ENCODE results near the gene SPATA33.

Gene SPATA33

GRCh38 chr16:89685916-89686315 is 28.3 kb downstream of the SPATA33 start:
- no peak overlapping the region for H2BK15ac ChIP-seq (ENCODE audit: low read length)
- H2BK120ac ChIP-seq (ENCODE audit: low read depth, low read length), result no peak overlapping the region
- H3K9ac ChIP-seq (ENCODE audit: low read depth, low read length, poor library complexity), result no peak overlapping the region
- peaks cover 2% of the 10 kb centered on the region for H3K79me1 ChIP-seq (ENCODE audit: low read depth, low read length)
- H3K9me3 ChIP-seq (replicated peaks in 1 of 2; ENCODE audit: control insufficient read depth in 2 of 2, insufficient read depth in 1 of 2, low read depth in 1 of 2, low read length in 2 of 2), result peaks cover 8 to 9% of the 10 kb centered on the region in 2 donors
- H3K27ac ChIP-seq (replicated peaks; ENCODE audit: low read length), result no peak overlapping the region
- no peak overlapping the region for H2BK12ac ChIP-seq (ENCODE audit: low read length)
- H3K27me3 ChIP-seq (ENCODE audit: control insufficient read depth in 3 of 3, insufficient read depth in 3 of 3, low read depth in 1 of 3, low read length in 3 of 3), result no peaks in the 10 kb centered on the region
- WGBS, 2 donors (ENCODE audit: extremely low coverage in 2 of 2, insufficient read length in 2 of 2, insufficient replicate concordance in 1 of 2), result no CpG with 5 or more reads among the region's 1 CpG
- no peak overlapping the region for H3K4me2 ChIP-seq (ENCODE audit: insufficient read depth, low read length, poor library complexity, severe bottlenecking)
- peak overlapping the region in 1 of 2 donors; percentile 18 for H3K4me3 ChIP-seq (ENCODE audit: low read length in 2 of 2)
- H3K23ac ChIP-seq (ENCODE audit: low read depth, low read length, poor library complexity), result no peak overlapping the region
- no peak overlapping the region for H3K18ac ChIP-seq (ENCODE audit: low read length)
- H3K36me3 ChIP-seq (replicated peaks in 1 of 2; ENCODE audit: control insufficient read depth in 2 of 2, insufficient read depth in 2 of 2, low read length in 2 of 2), result peaks cover 29 to 51% of the 10 kb centered on the region in 2 donors
- DNase-seq (ENCODE audit: low spot score), result no peak
- H3K4me1 ChIP-seq (ENCODE audit: control insufficient read depth in 2 of 2, insufficient read depth in 1 of 2, low read depth in 1 of 2, low read length in 2 of 2), result peaks cover 8 to 11% of the 10 kb centered on the region in 2 donors
- no peak overlapping the region for H4K8ac ChIP-seq (ENCODE audit: low read depth, low read length)
- no peak overlapping the region for H2AFZ ChIP-seq (ENCODE audit: low read length)
- no peak overlapping the region for H3K4ac ChIP-seq (ENCODE audit: low read length)
- no peak overlapping the region for H2AK5ac ChIP-seq (ENCODE audit: low read depth, low read length)
- H2BK5ac ChIP-seq (ENCODE audit: low read length), result no peak overlapping the region
- no peak overlapping the region for H4K91ac ChIP-seq (ENCODE audit: low read depth, low read length, poor library complexity)
- H3K14ac ChIP-seq (ENCODE audit: low read length), result no peak overlapping the region

GRCh38 chr16:89686520-89687091 is 29.0 kb downstream of the SPATA33 start, which contains the start of gene CDK10:
CDK10 (plus strand) TSS chr16:89686689; CDS start chr16:89686711, 22 bp downstream.
- H4K8ac ChIP-seq (ENCODE audit: low read depth, low read length), result no peak within 1 kb of the TSS
- H3K9ac ChIP-seq (ENCODE audit: low read depth, low read length, poor library complexity), result peak within 1 kb of the TSS; percentile 99
- peak within 1 kb of the TSS; percentile 97 for H3K27ac ChIP-seq (replicated peaks; ENCODE audit: low read length)
- H2BK12ac ChIP-seq (ENCODE audit: low read length), result peak within 1 kb of the TSS; percentile 66
- H3K36me3 ChIP-seq (replicated peaks in 1 of 2; ENCODE audit: control insufficient read depth in 2 of 2, insufficient read depth in 2 of 2, low read length in 2 of 2), result peaks cover 33 to 54% of the 10 kb centered on the region in 2 donors
- peak within 1 kb of the TSS; percentile 98 for H3K23ac ChIP-seq (ENCODE audit: low read depth, low read length, poor library complexity)
- peak within 1 kb of the TSS; percentile 98 for H2BK5ac ChIP-seq (ENCODE audit: low read length)
- no CpG with 5 or more reads among the region's 67 CpGs for WGBS, 2 donors (ENCODE audit: extremely low coverage in 2 of 2, insufficient read length in 2 of 2, insufficient replicate concordance in 1 of 2)
- peak within 1 kb of the TSS; percentile 100 for H3K14ac ChIP-seq (ENCODE audit: low read length)
- H3K4me3 ChIP-seq (ENCODE audit: low read length in 2 of 2), result peak within 1 kb of the TSS; percentile 98 to 99
- peaks cover 2% of the 10 kb centered on the region for H3K79me1 ChIP-seq (ENCODE audit: low read depth, low read length)
- no peaks in the 10 kb centered on the region for H3K27me3 ChIP-seq (ENCODE audit: control insufficient read depth in 3 of 3, insufficient read depth in 3 of 3, low read depth in 1 of 3, low read length in 3 of 3)
- no peak within 1 kb of the TSS for H2BK120ac ChIP-seq (ENCODE audit: low read depth, low read length)
- peaks cover 8 to 11% of the 10 kb centered on the region in 2 donors for H3K4me1 ChIP-seq (ENCODE audit: control insufficient read depth in 2 of 2, insufficient read depth in 1 of 2, low read depth in 1 of 2, low read length in 2 of 2)
- H2BK15ac ChIP-seq (ENCODE audit: low read length), result no peak within 1 kb of the TSS
- H3K4me2 ChIP-seq (ENCODE audit: insufficient read depth, low read length, poor library complexity, severe bottlenecking), result peak within 1 kb of the TSS; percentile 96
- H3K4ac ChIP-seq (ENCODE audit: low read length), result peak within 1 kb of the TSS; percentile 41
- no peak within 1 kb of the TSS for H4K91ac ChIP-seq (ENCODE audit: low read depth, low read length, poor library complexity)
- peak within 1 kb of the TSS; percentile 100 for H2AFZ ChIP-seq (ENCODE audit: low read length)
- peak within 1 kb of the TSS; percentile 70 for H2AK5ac ChIP-seq (ENCODE audit: low read depth, low read length)
- peak; percentile 94 for DNase-seq (ENCODE audit: low spot score)
- peak within 1 kb of the TSS; percentile 100 for H3K18ac ChIP-seq (ENCODE audit: low read length)
- peaks cover 4 to 7% of the 10 kb centered on the region in 2 donors for H3K9me3 ChIP-seq (replicated peaks in 1 of 2; ENCODE audit: control insufficient read depth in 2 of 2, insufficient read depth in 1 of 2, low read depth in 1 of 2, low read length in 2 of 2)

GRCh38 chr16:89687092-89687940 is 29.7 kb downstream of the SPATA33 start:
- H3K23ac ChIP-seq (ENCODE audit: low read depth, low read length, poor library complexity), result peak overlapping the region; percentile 47
- H2BK120ac ChIP-seq (ENCODE audit: low read depth, low read length), result no peak overlapping the region
- peak overlapping the region; percentile 66 for H2BK12ac ChIP-seq (ENCODE audit: low read length)
- peak overlapping the region; percentile 98 to 99 for H3K4me3 ChIP-seq (ENCODE audit: low read length in 2 of 2)
- peak overlapping the region; percentile 98 for H2BK5ac ChIP-seq (ENCODE audit: low read length)
- no peak for DNase-seq (ENCODE audit: low spot score)
- no peaks in the 10 kb centered on the region for H3K27me3 ChIP-seq (ENCODE audit: control insufficient read depth in 3 of 3, insufficient read depth in 3 of 3, low read depth in 1 of 3, low read length in 3 of 3)
- H3K79me1 ChIP-seq (ENCODE audit: low read depth, low read length), result peaks cover 2% of the 10 kb centered on the region
- H2BK15ac ChIP-seq (ENCODE audit: low read length), result no peak overlapping the region
- peak overlapping the region; percentile 70 for H2AK5ac ChIP-seq (ENCODE audit: low read depth, low read length)
- H3K14ac ChIP-seq (ENCODE audit: low read length), result peak overlapping the region; percentile 100
- H3K9ac ChIP-seq (ENCODE audit: low read depth, low read length, poor library complexity), result peak overlapping the region; percentile 99
- H3K4me1 ChIP-seq (ENCODE audit: control insufficient read depth in 2 of 2, insufficient read depth in 1 of 2, low read depth in 1 of 2, low read length in 2 of 2), result peaks cover 8 to 11% of the 10 kb centered on the region in 2 donors
- H3K4me2 ChIP-seq (ENCODE audit: insufficient read depth, low read length, poor library complexity, severe bottlenecking), result peak overlapping the region; percentile 96
- peak overlapping the region; percentile 76 for H3K27ac ChIP-seq (replicated peaks; ENCODE audit: low read length)
- no peak overlapping the region for H4K8ac ChIP-seq (ENCODE audit: low read depth, low read length)
- H3K18ac ChIP-seq (ENCODE audit: low read length), result peak overlapping the region; percentile 96
- peaks cover 4 to 7% of the 10 kb centered on the region in 2 donors for H3K9me3 ChIP-seq (replicated peaks in 1 of 2; ENCODE audit: control insufficient read depth in 2 of 2, insufficient read depth in 1 of 2, low read depth in 1 of 2, low read length in 2 of 2)
- H3K4ac ChIP-seq (ENCODE audit: low read length), result peak overlapping the region; percentile 41
- peaks cover 37 to 57% of the 10 kb centered on the region in 2 donors for H3K36me3 ChIP-seq (replicated peaks in 1 of 2; ENCODE audit: control insufficient read depth in 2 of 2, insufficient read depth in 2 of 2, low read length in 2 of 2)
- peak overlapping the region; percentile 100 for H2AFZ ChIP-seq (ENCODE audit: low read length)
- WGBS, 2 donors (ENCODE audit: extremely low coverage in 2 of 2, insufficient read length in 2 of 2, insufficient replicate concordance in 1 of 2), result no CpG with 5 or more reads among the region's 42 CpGs
- H4K91ac ChIP-seq (ENCODE audit: low read depth, low read length, poor library complexity), result no peak overlapping the region

- no peak overlapping the region for H3K4ac ChIP-seq (ENCODE audit: low read length)
- no peak overlapping the region for H2BK5ac ChIP-seq (ENCODE audit: low read length)
- no peak overlapping the region for H2BK15ac ChIP-seq (ENCODE audit: low read length)
- no peak overlapping the region for H3K23ac ChIP-seq (ENCODE audit: low read depth, low read length, poor library complexity)
- H2AK5ac ChIP-seq (ENCODE audit: low read depth, low read length), result no peak overlapping the region
- no peak for DNase-seq (ENCODE audit: low spot score)
- no peak overlapping the region for H3K27ac ChIP-seq (replicated peaks; ENCODE audit: low read length)
- H2BK12ac ChIP-seq (ENCODE audit: low read length), result no peak overlapping the region
- no peaks in the 10 kb centered on the region for H3K27me3 ChIP-seq (ENCODE audit: control insufficient read depth in 3 of 3, insufficient read depth in 3 of 3, low read depth in 1 of 3, low read length in 3 of 3)
- no CpG with 5 or more reads among the region's 5 CpGs for WGBS, 2 donors (ENCODE audit: extremely low coverage in 2 of 2, insufficient read length in 2 of 2, insufficient replicate concordance in 1 of 2)
- no peak overlapping the region for H3K4me2 ChIP-seq (ENCODE audit: insufficient read depth, low read length, poor library complexity, severe bottlenecking)
- no peak overlapping the region for H2BK120ac ChIP-seq (ENCODE audit: low read depth, low read length)
- peaks cover 4 to 7% of the 10 kb centered on the region in 2 donors for H3K9me3 ChIP-seq (replicated peaks in 1 of 2; ENCODE audit: control insufficient read depth in 2 of 2, insufficient read depth in 1 of 2, low read depth in 1 of 2, low read length in 2 of 2)
- peaks cover 41 to 59% of the 10 kb centered on the region in 2 donors for H3K36me3 ChIP-seq (replicated peaks in 1 of 2; ENCODE audit: control insufficient read depth in 2 of 2, insufficient read depth in 2 of 2, low read length in 2 of 2)
- H3K14ac ChIP-seq (ENCODE audit: low read length), result no peak overlapping the region
- H4K8ac ChIP-seq (ENCODE audit: low read depth, low read length), result no peak overlapping the region
- H3K79me1 ChIP-seq (ENCODE audit: low read depth, low read length), result peaks cover 2% of the 10 kb centered on the region
- no peak overlapping the region for H3K4me3 ChIP-seq (ENCODE audit: low read length in 2 of 2)
- peaks cover 8 to 11% of the 10 kb centered on the region in 2 donors for H3K4me1 ChIP-seq (ENCODE audit: control insufficient read depth in 2 of 2, insufficient read depth in 1 of 2, low read depth in 1 of 2, low read length in 2 of 2)
- no peak overlapping the region for H3K9ac ChIP-seq (ENCODE audit: low read depth, low read length, poor library complexity)
- H3K18ac ChIP-seq (ENCODE audit: low read length), result no peak overlapping the region
- H2AFZ ChIP-seq (ENCODE audit: low read length), result no peak overlapping the region
- H4K91ac ChIP-seq (ENCODE audit: low read depth, low read length, poor library complexity), result no peak overlapping the region
Measured at GRCh38 chr16:89688395-89688794, 30.8 kb downstream of the SPATA33 start.

Measured in neuronal stem cell (in vitro differentiated cells).